ENCODE data around the gene SLC8A1.

DNA sequence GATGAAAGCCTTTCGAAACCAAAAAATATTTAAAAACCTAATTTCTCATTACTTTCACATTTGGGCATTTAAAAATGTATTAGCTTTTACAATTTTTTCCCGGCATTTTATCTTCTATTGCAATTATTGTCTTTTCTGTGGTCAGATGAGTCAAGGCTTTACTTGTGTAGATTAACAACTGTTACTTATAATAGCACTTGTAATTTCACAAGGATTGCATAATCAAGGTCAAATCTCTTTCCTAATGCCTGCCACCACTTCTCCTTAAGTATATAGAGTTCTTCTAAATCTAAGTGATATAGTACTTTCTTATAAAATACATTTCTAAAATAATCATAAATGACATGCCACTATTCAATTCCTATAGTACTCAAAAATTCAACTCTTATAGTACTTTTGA, 67.2 kb downstream of the SLC8A1 start:
- no peak for TF ChIP-seq EZH2 (IDR thresholded peaks at IDR 0.05; ENCODE audit: insufficient read depth, low read length)
- TF ChIP-seq, protein P1, sequence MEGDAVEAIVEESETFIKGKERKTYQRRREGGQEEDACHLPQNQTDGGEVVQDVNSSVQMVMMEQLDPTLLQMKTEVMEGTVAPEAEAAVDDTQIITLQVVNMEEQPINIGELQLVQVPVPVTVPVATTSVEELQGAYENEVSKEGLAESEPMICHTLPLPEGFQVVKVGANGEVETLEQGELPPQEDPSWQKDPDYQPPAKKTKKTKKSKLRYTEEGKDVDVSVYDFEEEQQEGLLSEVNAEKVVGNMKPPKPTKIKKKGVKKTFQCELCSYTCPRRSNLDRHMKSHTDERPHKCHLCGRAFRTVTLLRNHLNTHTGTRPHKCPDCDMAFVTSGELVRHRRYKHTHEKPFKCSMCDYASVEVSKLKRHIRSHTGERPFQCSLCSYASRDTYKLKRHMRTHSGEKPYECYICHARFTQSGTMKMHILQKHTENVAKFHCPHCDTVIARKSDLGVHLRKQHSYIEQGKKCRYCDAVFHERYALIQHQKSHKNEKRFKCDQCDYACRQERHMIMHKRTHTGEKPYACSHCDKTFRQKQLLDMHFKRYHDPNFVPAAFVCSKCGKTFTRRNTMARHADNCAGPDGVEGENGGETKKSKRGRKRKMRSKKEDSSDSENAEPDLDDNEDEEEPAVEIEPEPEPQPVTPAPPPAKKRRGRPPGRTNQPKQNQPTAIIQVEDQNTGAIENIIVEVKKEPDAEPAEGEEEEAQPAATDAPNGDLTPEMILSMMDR (IDR thresholded peaks at IDR 0.05; ENCODE audit: insufficient read depth, low read depth, low read length), result no peak

Measured in astrocyte (in vitro differentiated cells and primary cell).